Measurements from ENCODE around the gene SLC25A1. TPM values are rescaled to one million over a fixed set of nuclear protein-coding genes. Genes with fewer than 3 reads are reported as not detected.
"Not testable (repeated sequence)": the region's sequence is repeated elsewhere in the genome, so short reads cannot be mapped to it uniquely, and the experiment has no call there.

SLC25A1 gene
- total RNA-seq, 1 donor from 2014 or later, result 26.6 TPM

GRCh38 chr22:19172213-19173046 is 6.1 kb downstream of the SLC25A1 start:
- no peak for ATAC-seq (ENCODE audit: poor library complexity)
- intact Hi-C loops (cut with DNase I), result no loop called here
- DNase-seq, result no peak

DNA sequence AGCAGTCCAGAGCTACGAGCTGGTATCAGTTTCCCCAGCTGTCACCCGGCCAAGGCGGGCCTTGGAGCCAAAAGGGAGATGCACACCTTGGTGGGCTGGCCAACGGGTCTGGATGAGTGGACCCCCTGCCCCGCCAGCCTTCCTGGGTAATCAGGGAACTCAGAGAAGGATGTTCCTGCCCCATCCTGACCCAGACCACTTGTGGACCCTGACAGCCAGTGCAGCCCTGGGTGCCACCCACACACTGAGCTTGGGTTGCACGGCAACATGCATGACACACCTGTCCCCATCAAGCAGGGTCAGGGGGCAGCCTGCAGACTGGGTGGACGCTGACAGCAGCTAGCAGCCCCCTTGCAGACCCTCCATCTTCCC is 8.6 kb downstream of the SLC25A1 start:
- intact Hi-C loops (cut with DNase I), result no loop called here
- ATAC-seq (ENCODE audit: poor library complexity) (no peak), DNase-seq (no peak)

DNA sequence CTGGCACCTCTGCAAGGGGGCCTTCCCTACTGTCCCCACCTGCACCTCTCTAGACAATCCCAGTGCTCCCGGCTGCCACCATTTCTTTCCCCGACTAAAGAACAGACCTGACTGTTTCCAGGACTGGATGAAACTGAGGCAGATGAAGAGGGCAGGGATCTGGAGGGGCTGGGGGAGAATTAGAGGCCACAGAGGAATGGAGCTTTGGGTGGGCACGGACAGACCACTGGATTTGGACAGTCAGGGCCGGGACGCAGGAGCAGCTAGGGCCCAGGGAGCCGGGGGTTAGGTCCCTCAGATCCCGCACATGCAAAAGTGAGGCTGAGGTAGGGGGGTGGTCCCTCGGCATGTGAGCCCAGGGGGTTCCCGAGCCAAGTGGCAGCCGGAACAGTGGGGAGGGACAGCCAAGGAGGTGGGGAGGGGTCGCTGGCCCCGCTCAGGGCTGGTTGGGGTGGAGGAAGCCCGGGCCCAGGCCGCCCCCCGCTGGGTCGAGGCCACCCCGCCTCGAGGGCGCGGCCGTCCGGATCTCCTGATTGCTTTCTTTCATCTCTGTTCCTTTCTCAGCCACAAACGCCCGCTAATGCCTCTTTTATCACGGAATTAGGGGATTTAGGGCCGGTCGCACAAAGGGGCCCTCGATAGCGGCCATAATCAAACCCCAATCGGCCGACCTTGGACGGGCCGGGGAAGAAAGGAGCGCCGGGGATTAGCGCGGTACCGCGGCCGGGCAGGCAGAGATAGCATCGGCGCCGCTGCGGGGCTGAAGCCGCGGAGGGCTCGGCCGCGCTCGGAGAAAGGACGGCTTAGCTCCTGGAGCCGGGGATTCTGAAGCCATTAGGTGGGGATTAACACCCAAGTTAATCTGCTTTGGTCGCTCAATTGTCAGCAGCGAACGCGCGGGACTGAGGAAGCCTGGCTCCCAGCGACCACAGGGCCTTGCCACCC is 9.3 kb downstream of the SLC25A1 start:
- intact Hi-C loops (cut with DNase I), result no loop called here
- ATAC-seq (ENCODE audit: poor library complexity) (no peak), DNase-seq (no peak)

DNA sequence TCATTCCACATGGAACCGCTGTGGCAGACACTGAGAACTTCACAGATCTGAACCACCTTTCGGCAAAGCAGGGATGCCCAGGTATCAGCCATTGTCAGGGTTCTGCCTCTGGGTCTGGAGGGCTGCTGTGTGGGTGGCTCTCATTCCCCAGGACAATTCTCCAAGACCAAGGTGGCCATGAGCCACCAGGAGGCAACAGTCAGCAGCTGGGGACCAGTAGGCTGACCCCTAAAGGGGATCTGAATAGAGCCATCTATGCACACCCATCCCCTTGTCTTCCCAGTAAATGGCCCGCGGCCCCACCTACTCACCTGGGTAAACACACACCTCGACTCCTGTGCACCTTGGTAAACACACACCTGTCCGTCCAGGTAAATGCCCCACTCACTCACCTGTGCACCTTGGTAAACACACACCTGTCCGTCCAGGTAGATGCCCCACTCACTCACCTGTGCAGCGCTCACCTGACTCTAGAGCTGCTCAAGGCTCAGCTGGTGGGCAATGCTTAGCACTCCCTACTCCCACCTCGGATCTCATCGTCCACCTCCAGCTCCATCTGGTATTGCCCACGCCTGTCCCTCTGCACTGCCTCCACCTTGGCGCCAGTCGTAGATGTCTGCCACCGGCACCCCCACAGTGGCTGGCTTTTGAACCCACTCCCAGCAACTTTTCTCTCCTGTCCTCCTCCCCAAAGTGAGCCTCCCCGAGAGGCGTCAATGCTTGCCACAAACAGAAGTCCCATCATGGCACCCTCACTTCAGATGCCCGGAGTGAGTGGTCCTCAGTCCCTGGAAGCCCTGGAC is 10.2 kb downstream of the SLC25A1 start:
- DNase-seq, result no peak
- ATAC-seq (ENCODE audit: poor library complexity), result no peak

DNA sequence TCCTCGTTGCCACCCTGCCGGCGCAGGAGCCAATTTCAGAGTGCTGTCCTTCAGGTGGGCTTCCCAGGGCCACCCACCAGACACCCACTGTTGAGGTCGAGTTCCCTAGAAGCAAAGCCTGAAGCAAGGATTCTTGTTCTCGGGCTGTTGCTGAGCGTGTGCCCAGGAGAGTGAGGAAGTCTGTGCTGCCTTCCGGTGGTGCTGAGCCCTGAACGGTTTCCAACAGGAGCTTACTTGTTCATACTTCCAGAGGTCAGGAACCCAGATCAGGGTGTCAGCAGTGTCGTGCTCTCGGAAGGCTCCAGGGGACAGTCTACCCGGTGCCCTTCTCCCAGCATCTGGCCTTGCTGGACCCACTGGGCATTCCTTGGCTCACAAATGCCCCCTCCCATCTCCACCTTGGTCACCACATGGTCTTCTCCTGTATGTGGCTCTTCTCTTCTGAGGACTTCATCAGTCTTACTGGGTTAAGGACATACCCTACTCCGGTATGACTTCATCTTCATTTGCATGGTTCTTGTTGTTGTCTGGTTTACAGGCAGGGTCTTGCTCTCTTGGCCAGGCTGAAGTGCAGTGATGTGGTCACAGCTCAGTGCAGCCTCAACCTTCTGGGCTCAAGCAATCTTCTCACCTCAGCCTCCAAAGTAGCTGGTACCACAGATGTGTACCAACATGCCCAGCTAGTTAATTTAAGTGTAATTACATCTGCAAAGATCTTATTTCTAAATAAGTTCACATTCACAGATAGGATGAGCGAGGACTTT is 11.2 kb downstream of the SLC25A1 start:
- intact Hi-C loops (cut with DNase I), result no loop called here
- ATAC-seq (ENCODE audit: poor library complexity) (no peak), DNase-seq (no peak)

More for the DNA sequence above, 10.2 kb downstream of the SLC25A1 start:
- intact Hi-C loops (cut with DNase I), result no loop called here

GRCh38 chr22:19166421-19166820 is 12.1 kb downstream of the SLC25A1 start:
- DNase-seq (no peak), ATAC-seq (ENCODE audit: poor library complexity) (no peak)
- intact Hi-C loops (cut with DNase I), result no loop called here

DNA sequence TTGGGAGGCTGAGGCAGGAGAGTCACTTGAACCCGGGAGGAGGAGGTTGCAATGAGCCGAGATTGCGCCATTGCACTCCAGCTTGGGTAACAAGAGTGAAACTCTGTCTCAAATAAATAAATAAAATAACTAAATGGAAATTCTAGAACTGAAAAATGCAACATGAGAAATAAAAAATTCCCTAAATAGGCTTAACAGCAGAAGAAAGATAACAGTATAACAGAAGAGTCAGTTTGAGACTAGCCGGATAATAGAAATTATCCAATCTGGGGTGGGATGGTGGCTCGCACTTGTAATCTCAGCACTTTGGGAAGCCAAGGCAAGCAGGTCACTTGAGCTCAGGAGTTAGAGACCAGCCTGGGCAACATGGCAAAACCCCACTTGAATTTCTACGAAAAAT is 14.1 kb downstream of the SLC25A1 start:
- no peak for ATAC-seq (ENCODE audit: poor library complexity)
- DNase-seq, result no peak
- intact Hi-C loops (cut with DNase I), result no loop called here

- DNase-seq; intact Hi-C loops (cut with DNase I); ATAC-seq (ENCODE audit: poor library complexity): not testable (repeated sequence)
Measured at GRCh38 chr22:19158649-19159048, 19.9 kb downstream of the SLC25A1 start.

DNA sequence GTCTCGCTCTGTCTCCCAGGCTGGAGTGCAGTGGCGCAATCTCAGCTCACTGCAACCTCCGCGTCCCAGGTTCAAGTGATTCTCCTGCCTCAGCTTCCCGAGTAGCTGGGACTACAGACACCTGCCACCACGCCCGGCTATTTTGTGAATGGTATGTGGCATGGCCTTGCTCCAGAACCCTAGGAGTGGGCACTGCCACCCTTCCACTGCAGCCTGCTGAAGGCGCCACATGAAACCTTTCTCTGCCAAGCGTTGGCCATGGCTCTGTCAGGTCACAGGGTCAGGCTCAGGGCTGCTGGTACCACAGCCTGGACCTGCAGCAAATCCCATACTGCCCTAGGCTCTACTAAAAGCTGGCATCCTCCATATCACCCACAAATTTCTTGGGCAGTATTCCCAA is 22.4 kb downstream of the SLC25A1 start:
- ATAC-seq (ENCODE audit: poor library complexity); intact Hi-C loops (cut with DNase I); DNase-seq: not testable (repeated sequence)

GRCh38 chr22:19152942-19153883 is 25.3 kb downstream of the SLC25A1 start:
- DNase-seq, result no peak
- no peak for ATAC-seq (ENCODE audit: poor library complexity)
- intact Hi-C loops (cut with DNase I), result no loop called here

GRCh38 chr22:19151329-19152191 is 27.0 kb downstream of the SLC25A1 start:
- ATAC-seq (ENCODE audit: poor library complexity) (no peak), DNase-seq (no peak)
- intact Hi-C loops (cut with DNase I), result no loop called here

GRCh38 chr22:19150482-19151328 is 27.8 kb downstream of the SLC25A1 start:
- ATAC-seq (ENCODE audit: poor library complexity) (no peak), DNase-seq (no peak)
- intact Hi-C loops (cut with DNase I), result no loop called here

- ATAC-seq (ENCODE audit: poor library complexity) (no peak), DNase-seq (no peak)
- intact Hi-C loops (cut with DNase I), result loop anchor here (10.0 kb wide), 1 partner anchor 485 kb away; no protein-coding TSS in a partner anchor
Measured at GRCh38 chr22:19149991-19150390, 28.5 kb downstream of the SLC25A1 start, which contains the start of gene GSC2. TSS of gene GSC2 (minus strand) at chr22:19150292. CDS start at chr22:19150283, 9 bp downstream.

- intact Hi-C loops (cut with DNase I), result loop anchor here (10.0 kb wide), 1 partner anchor 486 kb away; no protein-coding TSS in a partner anchor
- DNase-seq, result no peak
Measured at GRCh38 chr22:19149047-19149883, 29.3 kb downstream of the SLC25A1 start.

More at GRCh38 chr22:19149047-19149883, 29.3 kb downstream of the SLC25A1 start:
- ATAC-seq (ENCODE audit: poor library complexity), result no peak

All from Right ventricle myocardium superior (tissue), 1 donor.